GM12892 (cell line): Measurements from ENCODE around the gene ADNP.

Experiments
- POLR2A ChIP-seq: IDR thresholded peaks from 2 replicates; pipeline ENCODE4 v1.6.1; 2011; ENCODE audit warnings: low read depth, low read length, control low read depth
- POLR2AphosphoS5 ChIP-seq: IDR thresholded peaks from 2 replicates; pipeline ENCODE4 v1.6.1; 2011; ENCODE audit warnings: low read depth, low read length, control low read depth
- TAF1 ChIP-seq: IDR thresholded peaks from 2 replicates; pipeline ENCODE4 v1.6.1; 2011; ENCODE audit warnings: low read depth, mild to moderate bottlenecking, control low read depth, low read length, borderline replicate concordance

- TF ChIP-seq TAF1 (no peak), POLR2AphosphoS5 (no peak), POLR2A (no peak)
These were observed 82.9 kb downstream of the ADNP start for GRCh38 chr20:50848341-50848808.
